GM18909 (cell line): Measurements from ENCODE around the gene BAIAP2.

ENCODE experiments used
- ATAC-seq: cut with Tn5 transposase; IDR thresholded peaks from one replicate; pipeline ENCODE4 v1.9.1; 2021; ENCODE audit warnings: mild to moderate bottlenecking; ENCODE audit not compliant: unreplicated experiment, poor library complexity

BAIAP2 gene

GRCh38 chr17:81082177-81083073, 47.5 kb downstream of the BAIAP2 start:
- ATAC-seq = no peak

- no peak for ATAC-seq
Measured at GRCh38 chr17:81083125-81083765, 48.3 kb downstream of the BAIAP2 start.

- ATAC-seq = no peak
Measured at GRCh38 chr17:81084680-81085419, 49.9 kb downstream of the BAIAP2 start.

GRCh38 chr17:81085420-81085911, 50.5 kb downstream of the BAIAP2 start:
- no peak for ATAC-seq

GRCh38 chr17:81086789-81087551, 52.0 kb downstream of the BAIAP2 start:
- ATAC-seq = no peak

- no peak for ATAC-seq
Measured at GRCh38 chr17:81090361-81091136, 55.6 kb downstream of the BAIAP2 start.

- ATAC-seq = no peak
Measured at GRCh38 chr17:81091154-81091553, 56.2 kb downstream of the BAIAP2 start.

- ATAC-seq = no peak
Measured at GRCh38 chr17:81091774-81092517, 57.0 kb downstream of the BAIAP2 start.

GRCh38 chr17:81092518-81093095, 57.7 kb downstream of the BAIAP2 start:
- ATAC-seq = no peak

- no peak for ATAC-seq
Measured at GRCh38 chr17:81093619-81094508, 58.9 kb downstream of the BAIAP2 start.

GRCh38 chr17:81094509-81095382, 59.8 kb downstream of the BAIAP2 start:
- no peak for ATAC-seq

GRCh38 chr17:81095383-81095762, 60.4 kb downstream of the BAIAP2 start:
- ATAC-seq = no peak

- ATAC-seq = no peak
Measured at GRCh38 chr17:81096741-81097133, 61.8 kb downstream of the BAIAP2 start.

- ATAC-seq = no peak
Measured at GRCh38 chr17:81097134-81097942, 62.4 kb downstream of the BAIAP2 start.

GRCh38 chr17:81097943-81098308, 63.0 kb downstream of the BAIAP2 start:
- no peak for ATAC-seq

- ATAC-seq = no peak
Measured at GRCh38 chr17:81099888-81100287, 64.9 kb downstream of the BAIAP2 start.
